Superior temporal gyrus (tissue), 1 donor: ENCODE results near the gene PCSK4.

Source experiments
- DNase-seq: peaks from one replicate; pipeline ENCODE4 v3.0.0-alpha.2; 2016; ENCODE audit errors: extremely low spot score

The PCSK4 gene

GRCh38 chr19:1471010-1471514 is 19.1 kb downstream of the PCSK4 start:
- DNase-seq, result no peak

- DNase-seq, result no peak
These were observed 19.7 kb downstream of the PCSK4 start for GRCh38 chr19:1470305-1471009.

- no peak for DNase-seq
These were observed 20.2 kb downstream of the PCSK4 start for GRCh38 chr19:1470055-1470304.

- DNase-seq, result no peak
These were observed 20.7 kb downstream of the PCSK4 start for GRCh38 chr19:1469255-1470054.

- no peak for DNase-seq
These were observed 21.3 kb downstream of the PCSK4 start for GRCh38 chr19:1468821-1469254.

GRCh38 chr19:1468274-1468820 is 21.8 kb downstream of the PCSK4 start:
- no peak for DNase-seq

- DNase-seq, result no peak
These were observed 22.5 kb downstream of the PCSK4 start for GRCh38 chr19:1467490-1468273.

- no peak for DNase-seq
These were observed 23.0 kb downstream of the PCSK4 start for GRCh38 chr19:1467215-1467489.

GRCh38 chr19:1466461-1467214 is 23.5 kb downstream of the PCSK4 start:
- DNase-seq, result no peak

- no peak for DNase-seq
These were observed 24.1 kb downstream of the PCSK4 start for GRCh38 chr19:1466018-1466460.

- no peak for DNase-seq
These were observed 24.7 kb downstream of the PCSK4 start for GRCh38 chr19:1465191-1466016.

GRCh38 chr19:1461862-1462261 is 28.3 kb downstream of the PCSK4 start:
- no peak for DNase-seq

- no peak for DNase-seq
These were observed 29.8 kb downstream of the PCSK4 start for GRCh38 chr19:1460033-1460995.

- no peak for DNase-seq
These were observed 30.7 kb downstream of the PCSK4 start for GRCh38 chr19:1459479-1459878.

GRCh38 chr19:1457892-1458291 is 32.3 kb downstream of the PCSK4 start:
- DNase-seq, result no peak

GRCh38 chr19:1457031-1457739 is 33.0 kb downstream of the PCSK4 start:
- DNase-seq, result no peak

GRCh38 chr19:1456121-1456900 is 33.8 kb downstream of the PCSK4 start:
- DNase-seq, result no peak
